ENCODE data around the gene UCHL3. TPM values are rescaled to one million over a fixed set of nuclear protein-coding genes. Genes with fewer than 3 reads are reported as not detected.

Gene UCHL3
- polyA plus RNA-seq, 1 donor from 2014 or later: 47.1 TPM

GRCh38 chr13:75541287-75541686 is 8.3 kb upstream of the UCHL3 start:
- TF ChIP-seq RAD21 (conservative IDR thresholded peaks at IDR 0.05) (no peak), TAF1 (IDR thresholded peaks at IDR 0.05; ENCODE audit: low read depth) (no peak), CTCF (IDR thresholded peaks at IDR 0.05; ENCODE audit: poor library complexity, severe bottlenecking) (no peak), EP300 (conservative IDR thresholded peaks at IDR 0.05; ENCODE audit: poor library complexity, severe bottlenecking) (no peak), EZH2 (IDR thresholded peaks at IDR 0.05; ENCODE audit: borderline replicate concordance, insufficient read depth, low read length, poor library complexity, severe bottlenecking) (no peak), SMC3 (conservative IDR thresholded peaks at IDR 0.05; ENCODE audit: poor library complexity) (no peak), POLR2AphosphoS5 (IDR thresholded peaks at IDR 0.05) (no peak), MXI1 (conservative IDR thresholded peaks at IDR 0.05; ENCODE audit: poor library complexity, severe bottlenecking) (no peak)
- TF ChIP-seq, protein P1, sequence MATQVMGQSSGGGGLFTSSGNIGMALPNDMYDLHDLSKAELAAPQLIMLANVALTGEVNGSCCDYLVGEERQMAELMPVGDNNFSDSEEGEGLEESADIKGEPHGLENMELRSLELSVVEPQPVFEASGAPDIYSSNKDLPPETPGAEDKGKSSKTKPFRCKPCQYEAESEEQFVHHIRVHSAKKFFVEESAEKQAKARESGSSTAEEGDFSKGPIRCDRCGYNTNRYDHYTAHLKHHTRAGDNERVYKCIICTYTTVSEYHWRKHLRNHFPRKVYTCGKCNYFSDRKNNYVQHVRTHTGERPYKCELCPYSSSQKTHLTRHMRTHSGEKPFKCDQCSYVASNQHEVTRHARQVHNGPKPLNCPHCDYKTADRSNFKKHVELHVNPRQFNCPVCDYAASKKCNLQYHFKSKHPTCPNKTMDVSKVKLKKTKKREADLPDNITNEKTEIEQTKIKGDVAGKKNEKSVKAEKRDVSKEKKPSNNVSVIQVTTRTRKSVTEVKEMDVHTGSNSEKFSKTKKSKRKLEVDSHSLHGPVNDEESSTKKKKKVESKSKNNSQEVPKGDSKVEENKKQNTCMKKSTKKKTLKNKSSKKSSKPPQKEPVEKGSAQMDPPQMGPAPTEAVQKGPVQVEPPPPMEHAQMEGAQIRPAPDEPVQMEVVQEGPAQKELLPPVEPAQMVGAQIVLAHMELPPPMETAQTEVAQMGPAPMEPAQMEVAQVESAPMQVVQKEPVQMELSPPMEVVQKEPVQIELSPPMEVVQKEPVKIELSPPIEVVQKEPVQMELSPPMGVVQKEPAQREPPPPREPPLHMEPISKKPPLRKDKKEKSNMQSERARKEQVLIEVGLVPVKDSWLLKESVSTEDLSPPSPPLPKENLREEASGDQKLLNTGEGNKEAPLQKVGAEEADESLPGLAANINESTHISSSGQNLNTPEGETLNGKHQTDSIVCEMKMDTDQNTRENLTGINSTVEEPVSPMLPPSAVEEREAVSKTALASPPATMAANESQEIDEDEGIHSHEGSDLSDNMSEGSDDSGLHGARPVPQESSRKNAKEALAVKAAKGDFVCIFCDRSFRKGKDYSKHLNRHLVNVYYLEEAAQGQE (IDR thresholded peaks at IDR 0.05; ENCODE audit: borderline replicate concordance): no peak
- H3K9me3 ChIP-seq (ENCODE audit: low read length): no peaks in the 10 kb centered on the region
- no peak overlapping the region for H3K4me2 ChIP-seq (ENCODE audit: low read length)
- no peaks in the 10 kb centered on the region for H3K27me3 ChIP-seq (ENCODE audit: insufficient read depth, low read depth, low read length)
- no peak overlapping the region for H3K9ac ChIP-seq (ENCODE audit: low read length)
- no peak overlapping the region for H3K27ac ChIP-seq (ENCODE audit: low read length)
- H3K36me3 ChIP-seq (ENCODE audit: insufficient read depth, low read length): no peaks in the 10 kb centered on the region
- H3K4me3 ChIP-seq (ENCODE audit: low read length): no peak overlapping the region
- H4K20me1 ChIP-seq (ENCODE audit: insufficient read depth): no peaks in the 10 kb centered on the region
- H3K79me2 ChIP-seq (replicated peaks; ENCODE audit: insufficient read depth, low read length): peaks cover 14% of the 10 kb centered on the region
- H2AFZ ChIP-seq (ENCODE audit: low read depth, low read length): no peak overlapping the region
- H3K9me2 ChIP-seq (ENCODE audit: insufficient read depth, low read length): no peaks in the 10 kb centered on the region
- no peaks in the 10 kb centered on the region for H3F3A ChIP-seq (ENCODE audit: insufficient read depth, low read length, poor library complexity, severe bottlenecking)

DNA sequence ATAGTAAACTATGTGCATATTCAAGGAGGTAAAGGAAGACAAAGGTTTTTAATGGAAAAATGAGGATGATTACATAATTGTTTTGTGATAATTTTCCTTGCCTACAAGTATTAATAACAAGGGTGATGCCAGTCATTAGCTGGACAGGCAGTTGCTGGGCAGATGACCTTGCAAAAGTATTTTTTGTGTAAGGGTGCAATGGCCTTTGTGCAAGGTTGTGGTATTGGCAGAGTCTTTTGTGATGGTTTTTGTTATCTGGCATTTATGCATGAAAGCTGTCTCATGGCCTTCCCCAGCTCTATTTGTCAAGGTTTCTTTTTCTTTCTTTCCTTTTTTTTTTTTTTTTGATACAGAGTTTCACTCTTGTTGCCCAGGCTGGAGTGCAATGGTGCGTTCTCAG is 7.6 kb upstream of the UCHL3 start:
- Histone ChIP-seq H3K27ac (ENCODE audit: low read length) (no peak overlapping the region), H3K4me3 (ENCODE audit: low read length) (no peak overlapping the region), H3K9ac (ENCODE audit: low read length) (no peak overlapping the region), H2AFZ (ENCODE audit: low read depth, low read length) (no peak overlapping the region), H3K4me2 (ENCODE audit: low read length) (no peak overlapping the region), H3K9me2 (ENCODE audit: insufficient read depth, low read length) (no peaks in the 10 kb centered on the region), H3K79me2 (replicated peaks; ENCODE audit: insufficient read depth, low read length) (peaks cover 7% of the 10 kb centered on the region), H3F3A (ENCODE audit: insufficient read depth, low read length, poor library complexity, severe bottlenecking) (no peaks in the 10 kb centered on the region), H3K9me3 (ENCODE audit: low read length) (no peaks in the 10 kb centered on the region), H3K27me3 (ENCODE audit: insufficient read depth, low read depth, low read length) (no peaks in the 10 kb centered on the region), H3K36me3 (ENCODE audit: insufficient read depth, low read length) (no peaks in the 10 kb centered on the region), H4K20me1 (ENCODE audit: insufficient read depth) (no peaks in the 10 kb centered on the region)
- no peak for TF ChIP-seq TAF1 (IDR thresholded peaks at IDR 0.05; ENCODE audit: low read depth)
- TF ChIP-seq EZH2 (IDR thresholded peaks at IDR 0.05; ENCODE audit: borderline replicate concordance, insufficient read depth, low read length, poor library complexity, severe bottlenecking): no peak
